Caco-2 (cell line): ENCODE measurements around the gene VRK2. TPM values are rescaled to one million over a fixed set of nuclear protein-coding genes. Genes with fewer than 3 reads are reported as not detected.

Experiments
- BruUV-seq: library from RNA; stranded (reverse); fragments of 400-500 nt; replicated peaks from 2 replicates; lab custom pipeline; 2021; lab: Mats Ljungman, UMichigan
- CTCF ChIA-PET: fragments of 300-600 bp; sonication (Branson Sonifier 250); formaldehyde crosslinking; loops from one replicate; lab custom pipeline; 2022; ENCODE audit warnings: antibody characterized with exemption; lab: Charles Lee
- POLR2A ChIA-PET: fragments of 300-600 bp; sonication (Branson Sonifier 250); formaldehyde crosslinking; loops from one replicate; lab custom pipeline; 2022; ENCODE audit warnings: antibody characterized with exemption; lab: Charles Lee
- DNase-seq, 2 experiments: peaks; one replicate each; pipeline versions ENCODE4 v3.0.0 to v3.0.0-alpha.2; 2020 to 2022
- H3K27me3 ChIP-seq: replicated peaks from 2 replicates; pipeline ENCODE4 v1.6.0; 2011; ENCODE audit warnings: low read length; ENCODE audit not compliant: control insufficient read depth, insufficient read depth
- H3K36me3 ChIP-seq: 2 replicates; pipeline ENCODE4 v1.5.1; 2011; ENCODE audit warnings: low read length; ENCODE audit not compliant: control insufficient read depth, insufficient read depth
- H3K4me1 ChIP-seq: fragments of 250-450 bp; sonication (Bioruptor Pico); 2 replicates; pipeline ENCODE4 v1.5.1; 2020; ENCODE audit warnings: mild to moderate bottlenecking
- H3K4me3 ChIP-seq: 2 replicates; pipeline ENCODE4 v1.5.1; 2011; ENCODE audit warnings: low read depth, mild to moderate bottlenecking, control low read depth, low read length
- H3K9me3 ChIP-seq: fragments of 250-450 bp; sonication (Bioruptor Pico); 2 replicates; pipeline ENCODE4 v1.5.1; 2020; ENCODE audit warnings: mild to moderate bottlenecking, moderate library complexity
- H3K27ac Mint-ChIP-seq: one replicate; pipeline ENCODE4 v1.8.0; 2022; ENCODE audit warnings: mixed read lengths; ENCODE audit not compliant: unreplicated experiment
- H3K27me3 Mint-ChIP-seq: one replicate; pipeline ENCODE4 v1.8.0; 2022; ENCODE audit warnings: mixed read lengths; ENCODE audit not compliant: insufficient read depth, unreplicated experiment
- H3K36me3 Mint-ChIP-seq: one replicate; pipeline ENCODE4 v1.8.0; 2022; ENCODE audit warnings: mild to moderate bottlenecking, mixed read lengths; ENCODE audit not compliant: insufficient read depth, unreplicated experiment
- H3K4me1 Mint-ChIP-seq: one replicate; pipeline ENCODE4 v1.8.0; 2022; ENCODE audit warnings: low read depth, mixed read lengths; ENCODE audit not compliant: unreplicated experiment
- H3K4me3 Mint-ChIP-seq: one replicate; pipeline ENCODE4 v1.8.0; 2022; ENCODE audit warnings: mild to moderate bottlenecking, moderate library complexity, mixed read lengths; ENCODE audit not compliant: unreplicated experiment
- H3K9me3 Mint-ChIP-seq: one replicate; pipeline ENCODE4 v1.8.0; 2022; ENCODE audit warnings: mixed read lengths; ENCODE audit not compliant: unreplicated experiment
- CTCF ChIP-seq, 2 experiments: fragments of 200-600 bp in 1 of 2; IDR thresholded peaks; 1 replicate in 1 of 2; 2 replicates in 1 of 2; pipeline versions ENCODE4 v1.5.1 to v1.8.0; 2011 to 2022; ENCODE audit warnings: antibody characterized with exemption in 1 of 2, control low read depth in 1 of 2, inconsistent platforms in 1 of 2, low read depth in 1 of 2, low read length in 1 of 2, mild to moderate bottlenecking in 1 of 2, moderate library complexity in 1 of 2; ENCODE audit not compliant: insufficient read depth in 1 of 2, severe bottlenecking in 1 of 2, unreplicated experiment in 1 of 2
- intact Hi-C: fragments of 100-400 bp; cut with micrococcal nuclease; formaldehyde crosslinking; loops from one replicate; pipeline ENCODE4 v1.10.0; 2022; ENCODE audit not compliant: unreplicated experiment
- total RNA-seq: library from RNA; stranded (reverse); gene quantifications from 2 replicates; pipeline ENCODE4 v1.2.3, GENCODE V29; 2022

The VRK2 gene
- total RNA-seq, 1 experiment from 2014 or later: 35.4 TPM

GRCh38 chr2:58047961-58048360, 1.4 kb downstream of the VRK2 start:
- no peak for TF ChIP-seq CTCF (IDR thresholded peaks at IDR 0.05; ENCODE audit: insufficient read depth in 1 of 2, low read depth in 1 of 2, low read length in 1 of 2, severe bottlenecking in 1 of 2, unreplicated experiment in 1 of 2)
- Histone ChIP-seq H3K4me3 (no peak overlapping the region), H3K9me3 (no peaks in the 10 kb centered on the region; the same call in 1 of the 2 replicates), H3K27me3 (no peaks in the 10 kb centered on the region), H3K36me3 (no peaks in the 10 kb centered on the region), H3K4me1 (peaks cover 21% of the 10 kb centered on the region)
- intact Hi-C loops: loop anchor here (2.0 to 5.0 kb wide), 3 partner anchors 141 to 291 kb away; partner anchors contain the start of gene FANCL
- H3K9me3 Mint-ChIP-seq: no peaks in the 10 kb centered on the region
- H3K27ac Mint-ChIP-seq: peak overlapping the region; percentile 65
- DNase-seq: no peak
- peak overlapping the region; percentile 86 for H3K4me3 Mint-ChIP-seq
- ChIA-PET CTCF (no interaction called here), POLR2A (no interaction called here)
- no peaks in the 10 kb centered on the region for H3K27me3 Mint-ChIP-seq
- peaks cover 23% of the 10 kb centered on the region for H3K36me3 Mint-ChIP-seq
- no TSS peak for BruUV-seq
- H3K4me1 Mint-ChIP-seq: peaks cover 14% of the 10 kb centered on the region

- no TSS peak for BruUV-seq
- intact Hi-C loops: no loop called here
- DNase-seq: no peak
- H3K27ac Mint-ChIP-seq: no peak overlapping the region
- Histone ChIP-seq H3K9me3 (no peaks in the 10 kb centered on the region; the same call in 1 of the 2 replicates), H3K36me3 (no peaks in the 10 kb centered on the region), H3K4me1 (peaks cover 4% of the 10 kb centered on the region; the same call in 1 of the 2 replicates), H3K27me3 (no peaks in the 10 kb centered on the region), H3K4me3 (no peak overlapping the region)
- H3K27me3 Mint-ChIP-seq: no peaks in the 10 kb centered on the region
- ChIA-PET POLR2A (no interaction called here), CTCF (no interaction called here)
- no peak overlapping the region for H3K4me3 Mint-ChIP-seq
- peaks cover 27% of the 10 kb centered on the region for H3K36me3 Mint-ChIP-seq
- H3K4me1 Mint-ChIP-seq: no peaks in the 10 kb centered on the region
- TF ChIP-seq CTCF (IDR thresholded peaks at IDR 0.05; ENCODE audit: insufficient read depth in 1 of 2, low read depth in 1 of 2, low read length in 1 of 2, severe bottlenecking in 1 of 2, unreplicated experiment in 1 of 2): no peak
- no peaks in the 10 kb centered on the region for H3K9me3 Mint-ChIP-seq
Observed at GRCh38 chr2:58051445-58051844, 4.8 kb downstream of the VRK2 start.

- peaks cover 24% of the 10 kb centered on the region for H3K36me3 Mint-ChIP-seq
- Histone ChIP-seq H3K4me3 (no peak overlapping the region), H3K9me3 (no peaks in the 10 kb centered on the region; the same call in 1 of the 2 replicates), H3K4me1 (peaks cover 4% of the 10 kb centered on the region; the same call in 1 of the 2 replicates), H3K36me3 (no peaks in the 10 kb centered on the region), H3K27me3 (no peaks in the 10 kb centered on the region)
- H3K27me3 Mint-ChIP-seq: no peaks in the 10 kb centered on the region
- ChIA-PET POLR2A (no interaction called here), CTCF (no interaction called here)
- H3K4me3 Mint-ChIP-seq: no peak overlapping the region
- no peak for DNase-seq
- no peaks in the 10 kb centered on the region for H3K4me1 Mint-ChIP-seq
- intact Hi-C loops: no loop called here
- BruUV-seq: no TSS peak
- no peaks in the 10 kb centered on the region for H3K9me3 Mint-ChIP-seq
- TF ChIP-seq CTCF (IDR thresholded peaks at IDR 0.05; ENCODE audit: insufficient read depth in 1 of 2, low read depth in 1 of 2, low read length in 1 of 2, severe bottlenecking in 1 of 2, unreplicated experiment in 1 of 2): no peak
- H3K27ac Mint-ChIP-seq: no peak overlapping the region
Observed at GRCh38 chr2:58052978-58053377, 6.4 kb downstream of the VRK2 start.
